Muscle of back (tissue), 11 donors: ENCODE results near the gene DTNB. TPM values are rescaled to one million over a fixed set of nuclear protein-coding genes. Genes with fewer than 3 reads are reported as not detected.

Source experiments
- DNase-seq, 3 donors: peaks; one replicate each; pipeline versions ENCODE4 v3.0.0 to v3.0.0-alpha.2; 2013
- polyA plus RNA-seq, 10 donors: library from polyadenylated mRNA; unstranded; fragments of 120-200 nt; gene quantifications; one replicate each; pipeline ENCODE4 v1.2.1, GENCODE V29; 2013; ENCODE audit not compliant: insufficient read length in 10 of 10

The DTNB gene
- polyA plus RNA-seq, 10 donors = 3.5 to 9.1 (median 5.5) TPM

DNA sequence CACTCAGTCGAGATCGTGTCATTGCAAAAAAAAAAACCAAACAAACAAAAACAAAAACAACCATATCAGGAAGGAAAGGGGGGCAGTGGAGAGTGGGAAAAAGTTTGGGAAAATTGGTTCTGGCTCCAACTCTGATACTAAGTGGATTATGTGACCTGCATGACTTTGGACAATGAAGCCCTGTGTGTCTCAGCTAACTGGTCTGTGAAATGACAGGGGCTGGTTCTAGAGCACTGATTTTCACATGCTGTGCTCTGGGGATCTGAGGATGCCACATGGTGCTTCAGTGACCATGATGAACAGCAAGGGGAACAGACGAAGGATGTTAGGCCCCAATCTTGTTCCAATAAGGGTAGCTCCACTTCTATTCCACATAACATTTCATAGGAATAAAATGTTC lies 174.2 kb downstream of the DTNB start:
- no peak for DNase-seq

- no peak for DNase-seq
These were observed 175.4 kb downstream of the DTNB start for GRCh38 chr2:25497918-25498407.

DNA sequence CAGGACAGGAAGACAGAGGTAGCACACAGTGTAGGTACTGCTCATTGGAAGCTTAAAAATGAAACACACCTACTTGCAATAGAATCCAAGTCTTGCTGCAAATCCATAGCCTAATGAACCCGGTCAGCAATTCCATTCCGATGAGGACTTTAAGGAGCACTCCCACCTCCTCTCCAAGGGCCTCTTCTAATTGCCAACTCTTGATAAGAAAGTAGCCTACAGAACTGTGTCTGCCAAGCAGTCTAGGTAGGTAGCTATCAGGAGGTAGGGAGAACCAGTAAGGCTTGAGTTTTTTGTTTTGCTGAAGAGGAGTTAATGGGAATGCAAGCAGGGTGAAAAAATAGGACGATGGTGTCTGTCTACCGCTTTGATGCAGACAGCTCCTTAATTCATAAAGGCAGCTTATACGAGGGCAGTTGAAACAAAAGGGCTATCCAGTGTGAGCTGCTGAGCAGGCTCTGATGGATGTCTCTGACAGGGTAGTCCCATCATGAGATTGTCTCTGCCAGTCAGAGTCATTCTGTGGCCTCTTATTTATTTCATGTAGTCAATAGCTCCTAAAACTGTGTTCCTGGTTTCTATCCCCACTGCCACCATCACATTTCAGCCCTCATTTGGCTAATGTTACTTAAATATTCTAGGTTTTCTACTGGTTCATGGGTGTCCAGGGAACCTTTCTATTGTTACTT lies 176.0 kb downstream of the DTNB start:
- no peak for DNase-seq

DNA sequence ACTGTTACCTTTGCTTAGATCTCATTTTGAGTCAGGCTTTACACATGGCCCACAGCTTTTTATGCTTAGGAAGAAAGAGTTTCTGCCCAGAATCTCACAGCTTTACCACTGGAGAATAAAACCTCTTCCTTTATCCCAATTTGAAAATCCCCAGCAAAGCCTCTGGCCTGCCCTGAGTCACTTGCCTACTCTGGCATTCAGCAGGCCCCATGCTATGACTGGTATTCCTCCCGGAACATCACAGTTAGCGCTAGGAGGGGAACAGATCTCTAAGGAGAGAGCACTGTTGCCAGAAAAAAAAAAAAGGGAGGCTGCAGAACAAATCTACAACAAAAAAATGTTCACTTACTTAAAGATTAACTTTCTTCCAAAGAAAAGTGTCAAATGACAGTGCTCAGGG lies 178.8 kb downstream of the DTNB start:
- peak in 1 of 3 donors; percentile 38 for DNase-seq

DNA sequence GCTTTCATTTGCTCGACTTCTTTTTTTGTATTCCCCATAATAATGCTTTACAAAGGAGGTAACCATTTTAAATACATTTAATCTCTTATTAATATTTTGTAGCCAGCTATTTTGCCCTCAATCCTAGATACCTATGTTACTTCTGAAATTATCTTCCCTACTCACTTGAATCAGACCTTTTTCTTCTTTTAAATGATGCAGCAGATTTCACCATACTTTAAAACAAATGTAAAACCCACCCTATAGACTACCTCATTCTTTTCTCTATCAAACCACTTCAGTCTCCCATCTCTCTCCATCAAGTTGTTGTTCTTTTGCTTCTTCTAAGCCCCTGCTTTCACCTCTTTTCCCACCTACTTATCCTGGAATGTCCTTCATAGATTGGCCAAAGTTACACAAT lies 180.2 kb downstream of the DTNB start:
- DNase-seq = no peak

DNA sequence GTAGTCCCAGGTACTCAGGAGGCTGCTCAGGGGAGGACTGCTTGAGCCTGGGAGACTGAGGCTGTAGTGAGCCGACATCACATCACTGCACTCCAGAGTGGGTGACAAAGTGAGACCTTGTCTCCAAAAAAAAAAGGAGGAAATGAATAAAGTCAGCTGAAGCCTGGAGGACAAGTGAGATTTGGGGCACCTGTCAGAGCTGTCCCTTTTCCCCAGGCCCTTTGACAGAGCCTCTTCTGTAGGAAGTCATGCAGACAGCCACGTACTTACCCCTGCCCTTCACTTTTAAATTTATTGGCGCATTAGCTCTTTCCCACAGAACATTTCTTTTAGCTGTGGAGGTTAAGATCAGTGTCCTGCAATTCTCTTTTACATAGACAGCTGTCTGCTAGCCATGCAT lies 180.7 kb downstream of the DTNB start:
- no peak for DNase-seq

DNA sequence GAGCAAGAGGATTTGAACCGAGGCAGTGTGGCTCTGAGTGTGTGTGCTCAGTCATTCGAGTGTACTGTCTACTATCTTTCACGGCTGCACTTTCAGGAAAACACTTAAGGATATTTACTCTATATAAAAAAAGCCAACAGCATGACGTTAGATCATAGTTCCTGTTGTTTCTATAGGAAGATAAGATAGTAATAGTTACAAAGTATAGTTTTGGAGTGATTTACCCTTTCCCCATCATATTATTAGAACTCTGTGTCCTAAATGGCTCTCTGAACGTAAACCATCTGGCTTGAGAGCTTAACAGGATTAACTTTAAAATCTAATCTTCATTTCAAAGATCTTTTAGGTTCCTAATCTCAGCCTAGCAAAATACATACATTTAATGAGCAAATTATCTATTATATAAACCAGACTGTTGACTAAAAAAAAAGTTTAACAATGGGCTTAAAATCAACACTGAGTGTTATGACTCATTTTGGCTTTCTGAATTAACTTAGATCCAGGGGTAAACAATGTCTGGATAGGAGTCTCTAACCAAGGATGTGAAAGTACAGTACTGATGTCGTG lies 181.3 kb downstream of the DTNB start:
- peak in 1 of 3 donors; percentile 19 for DNase-seq

DNA sequence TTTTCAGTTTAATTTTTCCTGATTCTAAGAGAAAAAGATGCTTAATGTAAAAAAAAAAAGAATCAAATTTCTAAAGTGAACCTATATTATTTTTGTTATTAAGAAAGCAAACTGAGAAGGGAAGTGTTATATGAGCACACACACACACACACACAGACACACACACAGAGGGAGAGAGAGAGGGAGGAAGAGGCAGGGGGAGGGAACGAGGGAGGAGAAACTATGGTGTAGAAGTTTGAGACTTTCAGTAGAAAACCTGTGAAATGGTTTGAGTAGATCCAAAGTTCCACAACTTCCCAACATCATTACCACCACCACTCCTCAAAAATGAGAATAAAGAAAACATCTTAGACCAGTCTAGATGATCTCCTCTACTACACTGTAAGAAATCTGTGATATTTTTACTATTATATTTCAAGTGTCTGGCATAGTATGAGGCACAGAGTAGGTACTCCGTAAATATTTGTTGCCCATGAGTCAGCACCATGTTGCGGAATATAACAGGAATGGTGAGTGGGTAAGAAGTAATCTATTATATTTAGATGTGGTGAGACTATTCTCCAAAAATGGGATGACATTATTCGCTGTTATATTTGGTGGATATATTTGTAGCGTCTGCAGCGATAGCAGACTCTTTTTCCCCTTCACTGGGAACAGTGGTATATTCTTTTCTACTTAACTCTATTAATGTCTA lies 182.2 kb downstream of the DTNB start:
- no peak for DNase-seq

DNA sequence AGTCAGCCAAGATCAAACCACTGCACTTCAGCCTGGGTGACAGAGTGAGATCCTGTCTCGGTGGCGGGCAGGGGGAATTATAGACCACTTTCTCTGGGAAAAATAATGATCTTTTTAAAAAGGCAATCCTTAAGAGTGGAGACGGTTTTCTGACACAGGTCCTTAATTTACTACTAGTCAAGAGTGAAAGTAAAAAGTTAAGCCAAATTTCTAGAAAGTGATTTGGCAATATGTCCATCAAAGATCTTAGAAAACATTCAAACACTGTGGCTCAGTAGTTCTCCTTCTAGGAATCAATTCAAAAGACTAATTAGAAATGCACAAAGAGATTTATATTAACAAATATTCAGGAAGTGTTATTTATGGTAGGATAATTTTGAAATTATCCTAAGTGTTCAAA lies 183.2 kb downstream of the DTNB start:
- DNase-seq = no peak

DNA sequence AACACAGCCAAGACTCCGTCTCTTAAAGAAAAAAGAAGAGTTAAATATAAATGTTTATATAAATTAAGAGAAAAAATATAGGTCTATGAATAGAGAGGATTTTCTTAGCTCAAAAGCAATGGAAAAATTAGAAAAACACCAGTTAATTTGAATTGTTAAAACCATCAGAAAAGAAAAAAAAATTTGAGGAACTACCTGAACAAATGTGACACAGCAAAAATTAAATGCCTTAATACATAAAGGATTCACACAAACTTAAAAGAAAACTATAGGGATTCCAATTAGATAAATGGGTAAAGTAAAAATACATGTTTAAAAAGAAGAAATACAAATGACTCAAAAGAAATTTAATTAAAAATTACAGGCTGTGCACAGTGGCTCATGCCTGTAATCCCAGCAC lies 183.7 kb downstream of the DTNB start:
- DNase-seq = no peak

- peak in 1 of 3 donors; percentile 26 for DNase-seq
These were observed 189.6 kb downstream of the DTNB start for GRCh38 chr2:25483607-25484266.

GRCh38 chr2:25482341-25482740 lies 191.0 kb downstream of the DTNB start:
- DNase-seq = no peak

DNA sequence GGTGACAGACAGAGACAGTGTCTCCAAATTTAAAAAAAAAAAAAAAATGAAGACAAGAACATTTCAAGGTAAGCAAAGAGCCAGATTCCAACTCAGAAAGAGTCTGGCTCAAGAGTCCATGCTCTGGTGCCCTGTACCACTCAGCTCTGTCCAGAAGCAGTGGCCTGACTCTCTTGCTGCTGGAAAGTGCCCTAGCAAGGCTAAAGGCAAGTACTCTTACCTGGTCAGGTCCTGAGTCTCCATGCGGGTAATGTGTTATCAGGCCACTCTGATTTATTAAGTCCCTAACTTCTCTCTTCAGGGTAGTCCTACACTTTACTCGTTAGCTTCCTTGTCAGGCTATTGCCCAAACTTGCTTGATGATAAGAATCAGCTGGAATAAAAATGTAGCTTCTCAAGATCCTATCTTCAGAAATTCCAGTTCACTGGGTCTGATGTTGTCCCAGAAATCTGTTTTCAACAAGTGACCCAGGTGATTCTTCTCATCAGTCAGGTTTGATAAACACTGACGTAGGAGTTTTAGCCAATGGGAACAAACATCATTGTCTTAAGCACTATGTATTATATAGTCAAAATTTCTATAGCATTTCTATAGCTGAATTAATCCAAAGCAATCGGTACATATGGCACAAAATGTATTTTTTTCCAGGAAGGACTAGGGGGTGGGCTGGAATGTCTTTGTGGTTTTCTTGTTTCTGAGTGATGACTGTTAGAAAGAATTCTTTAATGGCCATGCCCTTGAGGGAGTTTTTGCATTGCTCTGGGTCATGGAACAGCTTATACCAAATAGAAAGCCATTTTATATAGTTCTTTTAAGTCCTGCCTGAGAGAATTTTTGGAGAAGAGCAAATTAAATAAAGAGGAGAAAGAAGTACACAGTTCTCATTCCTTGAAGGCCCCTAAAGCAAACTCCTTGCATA lies 191.7 kb downstream of the DTNB start:
- DNase-seq = peak in 1 of 3 donors; percentile 48

GRCh38 chr2:25480561-25480960 lies 192.8 kb downstream of the DTNB start:
- DNase-seq = no peak

- DNase-seq = no peak
These were observed 193.6 kb downstream of the DTNB start for GRCh38 chr2:25479761-25480160.

DNA sequence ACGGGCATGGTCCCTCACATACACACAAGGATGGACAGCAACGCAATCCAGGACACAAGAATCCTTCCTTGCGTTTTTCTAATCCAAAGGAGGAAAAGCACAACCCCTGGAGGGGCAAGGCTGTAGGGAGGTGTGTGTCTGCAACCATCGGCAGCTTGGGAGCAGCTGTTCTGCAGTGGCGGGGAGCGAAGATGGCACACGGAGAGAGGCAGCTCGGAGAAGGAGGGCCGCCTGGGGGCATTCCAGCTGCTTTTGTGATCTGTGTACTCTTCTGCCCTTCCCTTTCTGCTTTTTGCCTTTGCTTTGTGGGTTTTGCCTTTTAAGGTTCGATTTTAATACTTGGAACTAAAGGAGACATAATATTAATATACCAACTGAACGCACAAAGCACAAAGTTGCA lies 194.6 kb downstream of the DTNB start:
- DNase-seq = no peak

DNA sequence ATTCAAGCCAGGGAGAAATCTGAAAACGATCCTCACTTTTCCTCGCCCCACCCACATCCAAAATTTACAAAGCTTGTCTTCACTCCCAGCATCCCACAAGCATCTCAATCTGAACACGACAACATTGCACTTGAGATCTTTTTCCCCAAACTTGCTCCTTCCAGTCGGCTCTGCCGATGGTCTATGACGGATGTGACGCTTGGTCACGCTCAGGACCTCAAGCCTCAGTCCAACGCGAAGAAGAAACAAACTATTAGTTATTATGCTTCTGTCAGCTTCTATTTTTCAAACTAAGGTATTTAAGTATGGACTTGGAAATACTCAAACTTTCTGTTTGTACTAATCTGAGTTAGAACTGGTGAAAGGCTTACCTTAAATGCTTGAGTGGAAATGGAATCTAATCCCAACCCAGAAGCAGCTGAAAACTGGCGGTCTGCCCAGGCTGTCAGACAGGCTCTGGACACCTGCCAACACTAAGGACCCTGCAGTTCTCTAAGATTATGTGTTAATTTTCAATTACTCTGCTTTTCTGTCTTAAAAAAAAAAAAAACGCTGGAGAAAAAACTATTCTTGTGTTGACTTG lies 199.5 kb downstream of the DTNB start:
- peak in 2 of 3 donors; percentile 25 to 57 for DNase-seq

DNA sequence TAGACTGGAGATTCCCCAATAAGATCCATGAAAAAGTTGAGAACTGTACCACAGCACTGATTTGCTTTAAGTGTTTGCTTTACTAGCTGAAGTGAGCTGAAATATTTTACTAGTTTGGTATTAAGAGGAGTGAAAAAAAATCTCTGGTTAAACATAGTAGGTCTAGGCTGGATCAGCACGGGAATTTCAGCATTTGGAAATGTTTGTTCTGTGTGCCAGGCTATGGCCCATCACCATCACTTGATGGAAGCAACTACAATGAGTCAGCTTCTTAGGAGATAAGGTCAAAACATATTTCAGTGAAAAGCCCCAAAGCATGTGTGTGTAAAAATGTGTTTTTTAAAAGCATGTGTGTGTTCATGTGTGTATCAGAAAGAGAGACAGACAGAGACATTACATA lies 200.2 kb downstream of the DTNB start:
- no peak for DNase-seq

DNA sequence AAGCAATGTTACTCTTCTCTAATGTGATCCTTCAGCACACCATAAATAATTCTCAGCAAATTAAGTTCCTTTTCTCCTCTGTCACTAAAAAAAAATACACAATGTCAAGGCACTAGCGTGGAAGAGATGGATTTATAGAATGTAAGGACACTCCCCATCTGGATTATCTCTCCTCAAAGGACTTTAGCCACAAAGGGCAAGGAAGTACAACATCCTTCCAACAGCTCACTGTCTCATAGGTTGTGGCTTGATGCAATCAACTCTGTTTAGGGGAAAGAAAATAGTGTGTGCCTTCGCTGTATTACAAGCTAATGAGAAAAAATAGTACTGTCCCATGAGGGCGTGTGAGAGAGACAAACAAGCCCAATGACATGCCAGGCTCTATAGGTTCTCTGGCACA lies 202.6 kb downstream of the DTNB start:
- DNase-seq = no peak

- no peak for DNase-seq
These were observed 205.6 kb downstream of the DTNB start for GRCh38 chr2:25467743-25468142.

- DNase-seq = no peak
These were observed 211.4 kb downstream of the DTNB start for GRCh38 chr2:25462021-25462420.
